GM19397 (cell line): Measurements from ENCODE around the gene ING5.
"Not testable (repeated sequence)": the region's sequence is repeated elsewhere in the genome, so short reads cannot be mapped to it uniquely, and the experiment has no call there.

Experiments used
- ATAC-seq: cut with Tn5 transposase; IDR thresholded peaks from one replicate; pipeline ENCODE4 v1.9.1; 2021; ENCODE audit warnings: mild to moderate bottlenecking, moderate library complexity; ENCODE audit not compliant: unreplicated experiment

The ING5 gene

GRCh38 chr2:241703032-241703604 is 1.3 kb downstream of the ING5 start:
- no peak for ATAC-seq

GRCh38 chr2:241706537-241706936 is 4.7 kb downstream of the ING5 start:
- ATAC-seq, result no peak

- ATAC-seq, result no peak
These were observed 7.0 kb downstream of the ING5 start for GRCh38 chr2:241708879-241709278.

GRCh38 chr2:241719093-241719492 is 17.3 kb downstream of the ING5 start:
- no peak for ATAC-seq

GRCh38 chr2:241720099-241720498 is 18.3 kb downstream of the ING5 start:
- no peak for ATAC-seq

- ATAC-seq, result no peak
These were observed 18.7 kb downstream of the ING5 start for GRCh38 chr2:241720560-241720959.

- no peak for ATAC-seq
These were observed 20.0 kb downstream of the ING5 start for GRCh38 chr2:241721852-241722251.

- ATAC-seq, result no peak
These were observed 21.1 kb downstream of the ING5 start for GRCh38 chr2:241722896-241723454.

- ATAC-seq, result no peak
These were observed 22.6 kb downstream of the ING5 start for GRCh38 chr2:241724259-241724974.

- ATAC-seq, result no peak
These were observed 23.4 kb downstream of the ING5 start for GRCh38 chr2:241724975-241725870.

- no peak for ATAC-seq
These were observed 24.6 kb downstream of the ING5 start for GRCh38 chr2:241726459-241726858.

GRCh38 chr2:241728000-241728399 is 26.2 kb downstream of the ING5 start:
- no peak for ATAC-seq

GRCh38 chr2:241728627-241729026 is 26.8 kb downstream of the ING5 start:
- no peak for ATAC-seq

- ATAC-seq, result no peak
These were observed 28.0 kb downstream of the ING5 start for GRCh38 chr2:241729868-241730267.

GRCh38 chr2:241730671-241731293 is 28.9 kb downstream of the ING5 start:
- ATAC-seq, result no peak

GRCh38 chr2:241732513-241733186 is 30.8 kb downstream of the ING5 start:
- ATAC-seq, result not testable (repeated sequence)

- no peak for ATAC-seq
These were observed 31.8 kb downstream of the ING5 start for GRCh38 chr2:241733391-241734207.

GRCh38 chr2:241734208-241734466 is 32.3 kb downstream of the ING5 start:
- peak; percentile 16 for ATAC-seq

GRCh38 chr2:241734467-241735208 is 32.8 kb downstream of the ING5 start, which contains the start of gene D2HGDH:
TSS of gene D2HGDH (plus strand) at chr2:241734630. CDS start at chr2:241735225, 595 bp downstream.
- peak; percentile 64 for ATAC-seq
